Hematopoietic multipotent progenitor cell (in vitro differentiated cells): Measurements from ENCODE around the gene NEK4. TPM values are rescaled to one million over a fixed set of nuclear protein-coding genes. Genes with fewer than 3 reads are reported as not detected.
"Not testable (repeated sequence)": the region's sequence is repeated elsewhere in the genome, so short reads cannot be mapped to it uniquely, and the experiment has no call there.

Experiments used
- DNase-seq, 3 donors: peaks; one replicate each; pipeline ENCODE4 v3.0.0-alpha.2; 2011 to 2015; ENCODE audit warnings: low read depth in 2 of 3, low spot score in 2 of 3
- total RNA-seq: library from RNA; depleted of rRNA; stranded (reverse); fragments of >200 nt; gene quantifications from one replicate; pipeline ENCODE4 v1.2.3, GENCODE V29; 2012

Gene NEK4
- total RNA-seq, 1 donor: 12.1 TPM

- no peak for DNase-seq
These were observed 27.6 kb downstream of the NEK4 start for GRCh38 chr3:52743152-52743551.

- DNase-seq: peak in 2 of 3 donors; percentile 17 to 50
These were observed 28.2 kb downstream of the NEK4 start for GRCh38 chr3:52742418-52743041.

- no peak for DNase-seq
These were observed 31.0 kb downstream of the NEK4 start for GRCh38 chr3:52739730-52740129.

GRCh38 chr3:52733256-52733891 is 37.4 kb downstream of the NEK4 start:
- no peak for DNase-seq

GRCh38 chr3:52731590-52731989 is 39.1 kb downstream of the NEK4 start:
- DNase-seq: no peak

- no peak for DNase-seq
These were observed 40.1 kb downstream of the NEK4 start for GRCh38 chr3:52730681-52731080.

GRCh38 chr3:52728753-52729152 is 42.0 kb downstream of the NEK4 start:
- not testable (repeated sequence) for DNase-seq

- DNase-seq: no peak
These were observed 46.2 kb downstream of the NEK4 start for GRCh38 chr3:52724511-52724910.

GRCh38 chr3:52723935-52724334 is 46.8 kb downstream of the NEK4 start:
- DNase-seq: no peak

GRCh38 chr3:52722491-52722890 is 48.2 kb downstream of the NEK4 start:
- no peak for DNase-seq

GRCh38 chr3:52721730-52722008 is 49.1 kb downstream of the NEK4 start:
- no peak for DNase-seq

- DNase-seq: peak in 2 of 3 donors; percentile 63 to 81
These were observed 49.6 kb downstream of the NEK4 start for GRCh38 chr3:52721002-52721729.

GRCh38 chr3:52719618-52720017 is 51.1 kb downstream of the NEK4 start:
- DNase-seq: no peak

- peak in 1 of 3 donors; percentile 9 for DNase-seq
These were observed 54.9 kb downstream of the NEK4 start for GRCh38 chr3:52715714-52716305.

GRCh38 chr3:52714335-52715302 is 56.1 kb downstream of the NEK4 start:
- DNase-seq: no peak

- DNase-seq: no peak
These were observed 58.2 kb downstream of the NEK4 start for GRCh38 chr3:52712291-52713212.

GRCh38 chr3:52710512-52710911 is 60.2 kb downstream of the NEK4 start:
- no peak for DNase-seq

GRCh38 chr3:52707585-52707984 is 63.2 kb downstream of the NEK4 start:
- DNase-seq: peak in 2 of 3 donors; percentile 56 to 86
